ENCODE results near the gene CDH22.

Gene CDH22

GRCh38 chr20:46157076-46157592, 151.2 kb downstream of the CDH22 start:
- POLR2A ChIA-PET (ENCODE audit: low non-redundant PET) = no interaction called here
- DNase-seq (ENCODE audit: low spot score) = no peak
- no peak for TF ChIP-seq CTCF (conservative IDR thresholded peaks at IDR 0.05; ENCODE audit: low read depth)
- CTCF ChIA-PET = interaction anchor here (0.7 to 1.2 kb wide), 3 partner anchors 191 to 690 kb away, joined by 3 to 8 read pairs (median 5); no protein-coding TSS in a partner anchor
- H3K27ac ChIP-seq = no peak overlapping the region

- no peak for TF ChIP-seq CTCF (conservative IDR thresholded peaks at IDR 0.05; ENCODE audit: low read depth)
- ChIA-PET POLR2A (ENCODE audit: low non-redundant PET) (no interaction called here), CTCF (no interaction called here)
- no peak overlapping the region for H3K27ac ChIP-seq
- DNase-seq (ENCODE audit: low spot score) = no peak
These were observed 152.2 kb downstream of the CDH22 start for GRCh38 chr20:46156065-46156464.

- CTCF ChIA-PET = interaction anchor here (0.6 to 1.0 kb wide), 3 partner anchors 40 to 184 kb away, joined by 4 read pairs; no protein-coding TSS in a partner anchor
- no peak for DNase-seq (ENCODE audit: low spot score)
- H3K27ac ChIP-seq = no peak overlapping the region
- POLR2A ChIA-PET (ENCODE audit: low non-redundant PET) = no interaction called here
- TF ChIP-seq CTCF (conservative IDR thresholded peaks at IDR 0.05; ENCODE audit: low read depth) = no peak
These were observed 153.5 kb downstream of the CDH22 start for GRCh38 chr20:46154796-46155195.

- DNase-seq (ENCODE audit: low spot score) = no peak
- ChIA-PET CTCF (interaction anchor here (0.6 to 1.6 kb wide), 5 partner anchors 20 to 562 kb away, joined by 3 to 5 read pairs (median 4); no protein-coding TSS in a partner anchor), POLR2A (ENCODE audit: low non-redundant PET) (no interaction called here)
- TF ChIP-seq CTCF (conservative IDR thresholded peaks at IDR 0.05; ENCODE audit: low read depth) = no peak
- H3K27ac ChIP-seq = no peak overlapping the region
These were observed 154.0 kb downstream of the CDH22 start for GRCh38 chr20:46154305-46154704.

- DNase-seq (ENCODE audit: low spot score) = no peak
- no peak overlapping the region for H3K27ac ChIP-seq
- no peak for TF ChIP-seq CTCF (conservative IDR thresholded peaks at IDR 0.05; ENCODE audit: low read depth)
- ChIA-PET POLR2A (ENCODE audit: low non-redundant PET) (no interaction called here), CTCF (interaction anchor here (0.6 to 1.9 kb wide), 11 partner anchors 14 to 530 kb away, joined by 3 to 8 read pairs (median 4); no protein-coding TSS in a partner anchor)
These were observed 155.3 kb downstream of the CDH22 start for GRCh38 chr20:46152824-46153586.

- DNase-seq (ENCODE audit: low spot score) = peak; percentile 39
- H3K27ac ChIP-seq = no peak overlapping the region
- ChIA-PET CTCF (interaction anchor here (0.6 to 2.0 kb wide), 15 partner anchors 15 to 384 kb away, joined by 3 to 10 read pairs (median 4); partner anchors contain the start of gene CD40), POLR2A (ENCODE audit: low non-redundant PET) (no interaction called here)
- TF ChIP-seq CTCF (conservative IDR thresholded peaks at IDR 0.05; ENCODE audit: low read depth) = peak; percentile 60
These were observed 156.4 kb downstream of the CDH22 start for GRCh38 chr20:46151936-46152335.
